ENCODE data around the gene OR2L5. TPM values are rescaled to one million over a fixed set of nuclear protein-coding genes. Genes with fewer than 3 reads are reported as not detected.

OR2L5 gene
- polyA plus RNA-seq, 1 experiment = not detected

GRCh38 chr1:248000169-248000568 lies 13.3 kb upstream of the OR2L5 start:
- Histone ChIP-seq H3K36me3 (ENCODE audit: control insufficient read depth, insufficient read depth, low read length) (no peaks in the 10 kb centered on the region), H3K4me3 (ENCODE audit: low read depth, low read length) (no peak overlapping the region), H3K27me3 (ENCODE audit: control insufficient read depth, insufficient read depth, low read length) (no peaks in the 10 kb centered on the region)
- POLR2A ChIA-PET = no interaction called here
- no peak for DNase-seq (ENCODE audit: low read depth)
- CTCF ChIA-PET = no interaction called here
- TF ChIP-seq CTCF (IDR thresholded peaks at IDR 0.05; ENCODE audit: insufficient read depth, low read depth, low read length) = no peak

- H3K27me3 ChIP-seq (ENCODE audit: control insufficient read depth, insufficient read depth, low read length) = no peaks in the 10 kb centered on the region
- no peak for TF ChIP-seq CTCF (IDR thresholded peaks at IDR 0.05; ENCODE audit: insufficient read depth, low read depth, low read length)
- no peak overlapping the region for H3K4me3 ChIP-seq (ENCODE audit: low read depth, low read length)
- ChIA-PET POLR2A (no interaction called here), CTCF (no interaction called here)
- DNase-seq (ENCODE audit: low read depth) = no peak
- H3K36me3 ChIP-seq (ENCODE audit: control insufficient read depth, insufficient read depth, low read length) = no peaks in the 10 kb centered on the region
Measured at GRCh38 chr1:248007778-248008177, 5.7 kb upstream of the OR2L5 start.

GRCh38 chr1:248009681-248010080 lies 3.8 kb upstream of the OR2L5 start:
- H3K4me3 ChIP-seq (ENCODE audit: low read depth, low read length) = no peak overlapping the region
- H3K27me3 ChIP-seq (ENCODE audit: control insufficient read depth, insufficient read depth, low read length) = no peaks in the 10 kb centered on the region
- DNase-seq (ENCODE audit: low read depth) = no peak
- TF ChIP-seq CTCF (IDR thresholded peaks at IDR 0.05; ENCODE audit: insufficient read depth, low read depth, low read length) = no peak
- no peaks in the 10 kb centered on the region for H3K36me3 ChIP-seq (ENCODE audit: control insufficient read depth, insufficient read depth, low read length)
- ChIA-PET CTCF (no interaction called here), POLR2A (no interaction called here)

GRCh38 chr1:248015803-248016202 lies 2.3 kb downstream of the OR2L5 start:
- H3K27me3 ChIP-seq (ENCODE audit: control insufficient read depth, insufficient read depth, low read length) = no peaks in the 10 kb centered on the region
- H3K36me3 ChIP-seq (ENCODE audit: control insufficient read depth, insufficient read depth, low read length) = no peaks in the 10 kb centered on the region
- no peak for TF ChIP-seq CTCF (IDR thresholded peaks at IDR 0.05; ENCODE audit: insufficient read depth, low read depth, low read length)
- H3K4me3 ChIP-seq (ENCODE audit: low read depth, low read length) = no peak overlapping the region
- POLR2A ChIA-PET = no interaction called here
- no peak for DNase-seq (ENCODE audit: low read depth)
- CTCF ChIA-PET = no interaction called here

GRCh38 chr1:248029770-248030169 lies 16.3 kb downstream of the OR2L5 start, which contains the start of gene OR2L2:
Gene OR2L2, plus strand, starts transcription at chr1:248030070. Its CDS starts 8,198 bp downstream, at chr1:248038268.
- ChIA-PET CTCF (no interaction called here), POLR2A (no interaction called here)
- no peak for DNase-seq (ENCODE audit: low read depth)
- Histone ChIP-seq H3K27me3 (ENCODE audit: control insufficient read depth, insufficient read depth, low read length) (no peaks in the 10 kb centered on the region), H3K36me3 (ENCODE audit: control insufficient read depth, insufficient read depth, low read length) (no peaks in the 10 kb centered on the region), H3K4me3 (ENCODE audit: low read depth, low read length) (no peak within 1 kb of the TSS)
- no peak for TF ChIP-seq CTCF (IDR thresholded peaks at IDR 0.05; ENCODE audit: insufficient read depth, low read depth, low read length)

All from BJ (cell line).